ENCODE results near the gene PODXL2.
"Not testable (repeated sequence)": the region's sequence is repeated elsewhere in the genome, so short reads cannot be mapped to it uniquely, and the experiment has no call there.

PODXL2 gene

DNA sequence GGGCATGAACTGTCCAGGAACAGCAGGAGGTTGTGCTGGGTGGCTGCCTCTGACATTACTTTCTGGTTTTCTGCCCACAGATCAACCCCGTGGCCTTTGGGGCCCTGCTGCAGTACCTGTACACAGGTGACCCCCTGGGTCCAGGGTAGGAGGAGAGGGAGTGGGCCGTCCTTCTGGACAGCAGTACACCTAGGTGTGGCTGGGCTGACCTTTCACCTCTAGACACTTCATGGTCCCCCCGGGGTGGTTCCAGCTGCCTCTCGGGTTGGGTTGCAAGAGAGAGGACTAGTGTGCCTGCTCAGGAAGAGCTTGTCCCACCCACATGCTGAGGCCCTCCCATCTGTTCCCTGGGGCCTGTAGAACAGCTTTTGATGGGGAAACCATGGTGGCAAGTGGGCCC lies 47.5 kb downstream of the PODXL2 start:
- no peak for DNase-seq

- no peak for DNase-seq
Observed at GRCh38 chr3:127676921-127677351, 48.0 kb downstream of the PODXL2 start.

DNA sequence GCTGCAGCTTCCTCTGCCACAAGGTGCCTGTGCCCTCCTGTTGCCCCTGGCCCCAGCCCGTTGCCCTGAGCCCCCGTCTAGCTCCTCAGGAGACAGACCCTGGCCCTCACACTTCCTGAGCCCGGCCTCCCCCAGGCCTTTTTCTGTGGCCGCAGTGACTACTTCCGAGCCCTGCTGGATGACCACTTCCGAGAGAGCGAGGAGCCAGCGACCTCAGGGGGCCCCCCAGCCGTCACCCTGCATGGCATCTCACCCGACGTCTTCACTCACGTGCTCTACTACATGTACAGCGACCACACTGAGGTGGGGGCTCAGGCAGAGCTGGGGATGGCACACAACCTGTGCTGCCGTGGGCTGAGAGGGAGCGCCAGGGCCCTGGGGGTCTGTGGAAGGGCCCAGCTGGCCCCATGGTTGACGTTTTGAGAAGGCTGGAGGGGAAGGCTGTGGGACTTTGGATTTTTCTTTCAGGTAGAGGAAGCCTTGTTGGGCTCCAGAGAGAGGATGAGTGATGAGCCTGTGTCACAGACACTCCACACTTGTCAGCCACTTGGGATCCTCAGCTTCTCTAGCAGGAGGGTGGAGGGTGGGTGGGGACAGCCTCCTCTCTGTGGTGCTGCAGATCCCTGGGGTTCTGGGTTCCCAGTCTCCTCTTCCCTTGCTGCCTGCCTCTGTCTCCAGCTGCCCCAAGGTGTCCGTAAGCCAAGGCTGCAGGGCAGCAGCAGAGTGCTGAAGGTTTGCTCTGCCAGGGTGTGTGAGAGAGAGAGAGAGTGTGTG lies 48.7 kb downstream of the PODXL2 start:
- DNase-seq: no peak

GRCh38 chr3:127678315-127678599 lies 49.3 kb downstream of the PODXL2 start:
- DNase-seq: no peak

DNA sequence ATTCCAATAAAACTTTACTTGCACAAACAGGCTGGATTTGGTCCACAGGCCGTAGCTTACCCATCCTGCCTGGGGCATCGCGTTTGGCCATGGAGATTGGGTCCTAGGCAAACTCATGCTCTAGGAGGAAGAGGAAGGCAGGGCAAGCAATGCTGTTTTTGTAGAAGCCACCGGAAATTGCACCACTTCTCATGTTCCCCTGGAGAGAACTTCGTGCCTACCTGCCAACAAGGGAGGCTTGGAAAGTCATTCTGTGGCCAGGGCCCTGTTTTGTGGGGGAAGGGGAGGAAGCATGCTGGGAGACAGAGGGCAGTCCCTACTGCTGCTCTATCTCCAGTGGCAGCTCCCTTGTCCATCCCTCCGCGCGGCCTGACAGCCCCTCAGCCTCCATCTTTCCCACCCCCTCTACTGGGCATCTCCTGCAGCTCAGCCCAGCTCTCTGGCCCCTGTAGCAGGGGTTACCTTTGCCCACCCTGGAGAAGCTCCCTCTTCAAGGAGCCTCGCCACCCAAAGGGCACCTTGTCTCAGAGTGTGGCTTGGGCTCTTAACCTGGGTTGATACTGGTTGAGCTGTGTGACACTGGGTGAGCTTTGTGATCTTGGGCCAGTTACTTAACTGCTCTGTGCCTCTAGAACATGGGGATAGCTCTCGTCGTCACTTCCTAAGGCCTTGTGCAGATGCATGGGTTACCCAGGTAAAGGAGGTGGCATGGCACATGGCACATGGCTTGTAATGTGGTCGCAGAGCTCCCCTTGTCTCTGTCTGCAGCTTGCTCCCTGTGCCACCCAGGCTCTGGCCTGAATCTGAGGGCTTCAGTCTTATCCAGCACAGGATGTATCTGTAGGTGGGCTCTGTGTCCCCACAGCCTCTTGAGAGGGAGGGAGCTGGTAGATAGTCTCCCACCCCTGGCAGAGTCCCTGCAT lies 49.9 kb downstream of the PODXL2 start:
- DNase-seq: no peak

DNA sequence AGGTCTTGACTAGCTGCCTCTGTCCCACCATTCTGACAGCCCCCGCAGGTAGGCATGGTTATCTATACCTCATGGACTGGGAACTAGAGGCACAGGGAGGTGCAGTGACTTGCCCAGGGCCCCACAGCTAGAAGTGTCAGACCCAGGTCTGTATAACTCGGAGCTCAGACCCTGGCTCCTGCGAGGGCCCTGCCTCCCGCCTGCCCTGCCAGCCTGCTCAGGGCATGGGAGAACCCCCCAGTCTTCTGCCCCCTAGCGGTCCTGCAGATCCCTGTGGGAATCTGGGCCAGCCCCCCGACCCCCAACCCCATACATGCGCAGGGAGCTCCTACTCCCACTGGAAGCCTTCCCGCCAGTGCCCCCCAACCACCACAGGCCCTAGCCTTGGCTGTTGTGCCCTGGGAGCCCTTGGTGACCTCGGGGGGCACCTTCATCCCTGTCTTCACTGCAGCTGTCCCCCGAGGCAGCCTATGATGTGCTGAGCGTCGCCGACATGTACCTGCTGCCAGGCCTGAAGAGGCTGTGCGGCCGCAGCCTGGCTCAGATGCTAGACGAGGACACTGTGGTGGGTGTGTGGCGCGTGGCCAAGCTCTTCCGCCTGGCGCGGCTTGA lies 50.7 kb downstream of the PODXL2 start:
- DNase-seq: no peak

DNA sequence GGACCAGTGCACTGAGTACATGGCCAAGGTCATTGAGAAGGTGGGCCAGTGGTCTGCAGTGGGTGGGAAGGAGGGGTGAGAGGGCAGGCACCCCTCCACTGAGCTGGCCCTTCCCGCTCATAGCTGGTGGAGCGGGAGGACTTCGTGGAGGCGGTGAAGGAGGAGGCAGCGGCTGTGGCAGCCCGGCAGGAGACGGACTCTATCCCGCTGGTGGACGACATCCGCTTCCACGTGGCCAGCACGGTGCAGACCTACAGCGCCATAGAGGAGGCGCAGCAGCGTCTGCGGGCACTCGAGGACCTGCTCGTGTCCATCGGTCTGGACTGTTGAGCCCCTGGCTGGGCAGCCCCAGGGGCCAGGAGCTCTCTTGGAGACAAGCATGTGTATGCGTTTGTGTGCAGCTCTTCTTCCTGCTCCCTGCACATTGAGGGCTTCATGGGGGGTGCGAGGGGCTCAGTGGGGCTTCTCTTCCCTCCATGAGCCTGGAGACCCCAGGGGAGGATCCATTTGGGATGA lies 51.2 kb downstream of the PODXL2 start:
- no peak for DNase-seq

DNA sequence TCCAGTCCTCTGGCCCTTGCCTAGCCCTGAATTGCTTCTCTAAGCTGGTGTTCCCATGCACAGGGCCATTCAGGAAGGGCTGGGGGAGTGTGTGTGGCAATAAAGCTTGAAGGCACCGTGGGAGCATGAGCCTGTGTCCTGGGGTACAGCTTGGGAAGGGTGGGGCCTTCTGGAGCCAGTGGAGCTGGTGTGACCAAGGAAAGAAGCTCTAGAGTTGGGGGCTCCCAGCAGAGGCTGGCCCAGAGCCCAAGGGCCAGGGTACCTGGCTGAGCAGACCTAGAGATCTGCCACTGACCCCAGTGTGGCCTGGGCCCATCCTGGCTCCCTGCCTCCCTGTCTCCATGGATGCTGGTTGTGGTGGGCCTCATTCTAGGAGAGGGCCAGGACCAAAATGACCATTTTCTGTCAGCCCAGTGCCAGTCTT lies 51.8 kb downstream of the PODXL2 start:
- no peak for DNase-seq

GRCh38 chr3:127682175-127682554 lies 53.2 kb downstream of the PODXL2 start:
- DNase-seq: not testable (repeated sequence)

DNA sequence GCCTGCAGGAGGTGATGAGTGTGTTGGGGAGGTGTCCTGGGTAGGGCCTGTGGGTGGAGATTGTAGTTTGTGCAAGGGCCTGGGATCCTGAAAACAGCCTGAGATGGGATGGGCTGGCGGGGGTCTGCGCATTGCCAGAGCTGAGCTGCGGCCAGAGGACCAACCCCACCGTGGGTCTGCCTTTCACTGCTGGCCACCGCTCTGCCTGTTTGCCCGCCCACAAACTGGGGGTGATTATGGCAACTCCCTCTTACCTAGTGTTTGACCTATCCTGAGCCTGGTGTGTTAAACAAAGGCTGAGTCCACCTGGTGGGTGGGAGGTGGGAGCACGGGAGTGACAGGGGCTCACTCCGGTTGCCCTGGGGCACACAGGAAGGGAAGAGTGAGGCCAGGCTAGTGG lies 53.6 kb downstream of the PODXL2 start:
- no peak for DNase-seq

GRCh38 chr3:127684871-127685707 lies 56.1 kb downstream of the PODXL2 start:
- DNase-seq: no peak

GRCh38 chr3:127685708-127686511 lies 56.9 kb downstream of the PODXL2 start:
- no peak for DNase-seq

DNA sequence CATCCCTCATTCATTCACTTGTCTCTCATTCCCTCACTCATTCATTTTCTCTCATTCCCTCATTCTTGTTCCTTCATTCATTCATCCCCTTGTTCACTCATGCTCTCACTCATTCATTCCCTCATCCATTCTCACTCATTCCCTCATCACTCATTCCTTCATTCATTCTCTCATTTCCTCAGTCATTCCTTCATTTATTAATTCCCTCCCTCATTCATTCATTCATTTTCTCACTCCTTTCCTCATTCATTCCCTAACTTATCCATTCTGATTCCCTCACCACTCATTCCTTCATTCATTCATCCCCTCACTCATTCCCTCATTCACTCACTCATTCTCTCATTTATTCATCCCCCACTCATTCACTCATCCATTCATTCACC lies 57.5 kb downstream of the PODXL2 start:
- DNase-seq: no peak

- no peak for DNase-seq
Observed at GRCh38 chr3:127687228-127687737, 58.3 kb downstream of the PODXL2 start.

GRCh38 chr3:127688022-127688415 lies 59.0 kb downstream of the PODXL2 start:
- no peak for DNase-seq

- DNase-seq: peak; percentile 60
Observed at GRCh38 chr3:127688416-127689265, 59.7 kb downstream of the PODXL2 start.

GRCh38 chr3:127689266-127689860 lies 60.4 kb downstream of the PODXL2 start:
- no peak for DNase-seq

- peak; percentile 81 for DNase-seq
Observed at GRCh38 chr3:127690106-127690505, 61.1 kb downstream of the PODXL2 start.

DNA sequence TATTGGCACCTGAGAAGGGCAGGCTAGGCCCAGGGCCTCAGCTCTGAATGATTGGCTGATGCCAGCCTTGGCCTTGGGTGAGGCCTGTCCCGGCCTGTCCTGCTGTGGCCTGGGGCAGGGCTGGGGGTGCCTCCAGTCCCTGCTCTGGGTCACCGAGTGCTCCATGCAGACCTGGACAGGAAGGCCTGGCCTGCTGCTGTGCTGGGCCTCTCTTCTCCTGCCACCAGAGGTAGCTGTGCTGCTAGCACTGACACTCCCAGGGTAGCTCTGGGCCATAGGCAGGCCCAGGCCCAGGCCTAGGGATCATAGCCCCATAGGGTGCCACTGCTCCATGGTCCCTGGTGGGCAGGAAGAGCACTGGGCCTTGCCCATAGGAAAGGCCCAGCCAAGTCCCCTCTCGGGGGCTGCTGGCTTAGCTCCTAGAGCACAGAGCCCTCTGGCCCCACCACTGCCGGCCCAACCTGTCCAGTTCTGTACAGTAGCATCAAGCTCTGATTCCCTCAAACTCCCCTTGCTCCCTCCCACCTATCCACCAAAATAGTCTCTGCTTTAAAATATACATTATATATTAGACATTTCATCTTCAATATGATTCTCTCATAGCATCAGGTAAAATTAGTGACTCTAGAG lies 62.0 kb downstream of the PODXL2 start:
- peak; percentile 66 for DNase-seq

- DNase-seq: no peak
Observed at GRCh38 chr3:127691489-127691888, 62.5 kb downstream of the PODXL2 start.

Data from fibroblast of skin of right biceps (primary cell).